PC-3 (cell line): ENCODE data around the gene BPIFB2. TPM values are rescaled to one million over a fixed set of nuclear protein-coding genes. Genes with fewer than 3 reads are reported as not detected.
A peak's percentile ranks its signal among the peaks of the same experiment; 100 is the strongest.
"Not testable (repeated sequence)": the region's sequence is repeated elsewhere in the genome, so short reads cannot be mapped to it uniquely, and the experiment has no call there.

ENCODE experiments used
- ATAC-seq: fragments of 200-7000 bp; cut with Tn5 transposase; 2 replicates; pipeline ENCODE4 v1.9.1; 2020; ENCODE audit warnings: mild to moderate bottlenecking, moderate library complexity
- BruUV-seq: library from RNA; stranded (reverse); fragments of 400-500 nt; replicated peaks from 2 replicates; lab custom pipeline; 2021; lab: Mats Ljungman, UMichigan
- CTCF ChIA-PET: fragments of 300-600 bp; sonication (Branson Sonifier 250); formaldehyde crosslinking; loops from one replicate; lab custom pipeline; 2022; ENCODE audit warnings: antibody characterized with exemption; lab: Charles Lee
- POLR2A ChIA-PET: fragments of 300-600 bp; sonication (Branson Sonifier 250); formaldehyde crosslinking; loops from one replicate; lab custom pipeline; 2022; ENCODE audit warnings: antibody characterized with exemption; ENCODE audit not compliant: unreplicated experiment; lab: Charles Lee
- DNase-seq: peaks from one replicate; pipeline ENCODE4 v3.0.0-alpha.2; 2015
- H2AFZ ChIP-seq: fragments of 300-600 bp; sonication (generic); 2 replicates; pipeline ENCODE4 v1.6.0; 2016; ENCODE audit warnings: antibody characterized with exemption, low read length
- H3F3A ChIP-seq: fragments of 300-600 bp; sonication (generic); one replicate; pipeline ENCODE4 v1.6.0; 2017; ENCODE audit warnings: antibody characterized with exemption, low read length, control low read depth, mild to moderate bottlenecking; ENCODE audit not compliant: unreplicated experiment
- H3K27ac ChIP-seq: fragments of 300-600 bp; sonication (generic); 2 replicates; pipeline ENCODE4 v1.5.1; 2016; ENCODE audit warnings: mild to moderate bottlenecking, low read length
- H3K27me3 ChIP-seq: fragments of 300-600 bp; sonication (generic); 2 replicates; pipeline ENCODE4 v1.6.1; 2016; ENCODE audit warnings: low read length, mixed read lengths
- H3K36me3 ChIP-seq: fragments of 300-600 bp; sonication (generic); 2 replicates; pipeline ENCODE4 v1.6.1; 2016; ENCODE audit warnings: low read depth, mixed run types, low read length, mixed read lengths
- H3K4me1 ChIP-seq: fragments of 300-600 bp; sonication (generic); 2 replicates; pipeline ENCODE4 v1.5.1; 2016; ENCODE audit warnings: low read length; ENCODE audit not compliant: insufficient read depth
- H3K4me2 ChIP-seq: fragments of 300-600 bp; sonication (generic); 2 replicates; pipeline ENCODE4 v1.6.0; 2016; ENCODE audit warnings: low read length
- H3K4me3 ChIP-seq: fragments of 300-600 bp; sonication (generic); 2 replicates; pipeline ENCODE4 v1.5.1; 2016; ENCODE audit warnings: mild to moderate bottlenecking, low read length, mixed read lengths
- H3K79me2 ChIP-seq: fragments of 300-600 bp; sonication (generic); 2 replicates; pipeline ENCODE4 v1.6.1; 2017; ENCODE audit warnings: low read length, mixed read lengths
- H3K9ac ChIP-seq: fragments of 300-600 bp; sonication (generic); 2 replicates; pipeline ENCODE4 v1.6.0; 2016; ENCODE audit warnings: mild to moderate bottlenecking, low read length
- H3K9me2 ChIP-seq: fragments of 300-600 bp; sonication (generic); replicated peaks from 2 replicates; pipeline ENCODE4 v1.6.1; 2016; ENCODE audit warnings: mixed run types, low read length, mixed read lengths
- H3K9me3 ChIP-seq: fragments of 300-600 bp; sonication (generic); 2 replicates; pipeline ENCODE4 v1.6.1; 2016; ENCODE audit warnings: low read length, mixed read lengths
- H4K20me1 ChIP-seq: fragments of 300-600 bp; sonication (generic); 2 replicates; pipeline ENCODE4 v1.6.1; 2016; ENCODE audit warnings: low read length, mixed read lengths
- EZH2 ChIP-seq: fragments of 300-600 bp; sonication (generic); IDR thresholded peaks from one replicate; pipeline ENCODE4 v1.6.1; 2017; ENCODE audit warnings: antibody characterized with exemption, mild to moderate bottlenecking, low read length; ENCODE audit not compliant: unreplicated experiment
- EZH2phosphoT487 ChIP-seq: fragments of 300-600 bp; sonication (generic); IDR thresholded peaks from 2 replicates; pipeline ENCODE4 v1.6.1; 2018; ENCODE audit warnings: mild to moderate bottlenecking, antibody characterized with exemption, low read length, borderline replicate concordance
- intact Hi-C: fragments of 100-400 bp; cut with micrococcal nuclease; formaldehyde crosslinking; loops from 2 replicates; pipeline ENCODE4 v1.9.0; 2023
- total RNA-seq: library from RNA; depleted of rRNA; stranded (reverse); fragments of >200 nt; gene quantifications from 2 replicates; pipeline ENCODE4 v1.2.3, GENCODE V29; 2014
- TF ChIP-seq, protein P1 (sequence below): fragments of 300-600 bp; sonication (generic); conservative IDR thresholded peaks from 2 replicates; pipeline ENCODE4 v1.5.1; 2017; ENCODE audit warnings: antibody characterized with exemption, low read depth, mild to moderate bottlenecking, low read length

The BPIFB2 gene
- total RNA-seq, 1 experiment from 2014 or later = not detected

DNA sequence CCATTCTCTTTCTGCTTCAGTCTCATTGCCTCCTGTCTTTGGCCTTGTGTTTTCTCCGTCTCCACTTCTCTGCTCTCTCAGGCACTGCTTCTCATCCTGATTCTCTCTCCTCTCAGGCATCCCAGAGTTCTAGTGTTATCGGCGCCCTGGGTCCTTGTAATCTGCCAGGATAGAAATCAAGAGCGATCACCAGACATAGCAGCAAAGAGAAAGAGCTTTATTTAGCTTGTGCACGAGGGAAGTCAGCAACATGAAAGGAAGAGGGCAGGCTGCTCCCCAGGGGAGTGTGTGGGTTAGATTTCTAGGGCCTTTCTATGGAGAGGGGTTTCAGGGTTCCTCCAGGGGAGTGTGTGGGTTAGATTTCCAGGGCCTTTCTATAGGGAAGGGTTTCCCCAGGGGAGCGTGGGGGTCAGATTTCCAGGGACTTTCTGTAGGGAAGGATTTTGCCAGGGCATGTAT, 35.8 kb upstream of the BPIFB2 start:
- TF ChIP-seq EZH2 = no peak
- Histone ChIP-seq H3F3A (no peaks in the 10 kb centered on the region), H3K36me3 (no peaks in the 10 kb centered on the region), H3K4me2 (no peak overlapping the region), H3K9me2 (no peaks in the 10 kb centered on the region), H4K20me1 (no peaks in the 10 kb centered on the region), H3K9me3 (no peaks in the 10 kb centered on the region), H2AFZ (peak overlapping the region; percentile 18; the same call in 1 of the 2 replicates), H3K27ac (no peak overlapping the region), H3K9ac (no peak overlapping the region), H3K4me3 (no peak overlapping the region), H3K27me3 (peaks cover 46% of the 10 kb centered on the region), H3K4me1 (no peaks in the 10 kb centered on the region), H3K79me2 (no peaks in the 10 kb centered on the region)
- POLR2A ChIA-PET = no interaction called here
- intact Hi-C loops = no loop called here
- BruUV-seq = no TSS peak
- CTCF ChIA-PET = no interaction called here
- no peak for ATAC-seq
- DNase-seq = no peak

DNA sequence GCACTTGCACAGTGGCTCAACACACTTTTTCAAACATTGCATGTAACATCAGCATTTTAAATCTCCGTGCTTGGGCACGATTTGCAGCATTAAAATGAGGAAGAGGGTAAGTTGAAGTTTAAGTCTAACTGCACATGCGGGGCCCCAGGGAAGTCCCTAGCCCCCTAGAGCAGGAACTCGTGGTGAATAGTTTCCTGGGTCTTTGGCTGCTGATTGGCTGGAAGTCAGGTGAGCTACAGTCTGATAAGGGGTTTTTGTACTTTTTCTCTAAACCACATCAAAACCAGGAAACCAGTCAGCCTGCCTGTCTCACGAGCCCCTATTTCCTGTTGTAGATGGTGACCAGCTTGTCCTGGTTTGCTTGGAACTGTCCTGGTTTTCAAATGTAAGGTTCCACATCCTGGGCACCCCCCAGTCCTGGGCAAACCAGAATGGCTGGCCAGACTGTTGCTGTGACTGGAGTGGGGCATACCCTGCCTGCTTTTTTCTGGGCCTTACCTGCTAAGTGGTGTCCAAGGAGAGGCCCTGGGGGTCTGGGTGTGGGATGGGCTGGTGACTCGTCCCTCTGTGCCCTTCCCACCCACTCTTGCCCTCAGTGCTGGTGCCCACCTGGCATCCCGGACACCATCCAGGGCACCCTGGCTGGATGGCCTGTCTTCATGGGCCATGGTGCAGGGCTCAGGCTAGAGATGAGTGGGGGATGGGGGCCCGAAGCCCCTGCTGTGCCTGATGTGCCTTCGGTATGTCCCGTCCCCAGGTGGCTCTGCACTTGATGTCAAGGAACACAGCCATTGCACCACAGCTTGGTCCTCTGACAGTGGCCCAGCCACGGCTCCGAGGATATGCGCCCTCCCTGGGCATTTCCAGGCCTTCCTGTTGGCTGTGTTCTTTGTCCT, 35.1 kb upstream of the BPIFB2 start:
- no peak for DNase-seq
- Histone ChIP-seq H3F3A (no peaks in the 10 kb centered on the region), H3K9ac (no peak overlapping the region), H2AFZ (no peak overlapping the region), H4K20me1 (no peaks in the 10 kb centered on the region), H3K27ac (no peak overlapping the region), H3K4me1 (no peaks in the 10 kb centered on the region), H3K4me3 (no peak overlapping the region), H3K9me3 (no peaks in the 10 kb centered on the region), H3K79me2 (no peaks in the 10 kb centered on the region), H3K36me3 (no peaks in the 10 kb centered on the region), H3K27me3 (peaks cover 50% of the 10 kb centered on the region), H3K4me2 (no peak overlapping the region), H3K9me2 (no peaks in the 10 kb centered on the region)
- BruUV-seq = no TSS peak
- CTCF ChIA-PET = no interaction called here
- no peak for TF ChIP-seq EZH2
- TF ChIP-seq, protein P1, sequence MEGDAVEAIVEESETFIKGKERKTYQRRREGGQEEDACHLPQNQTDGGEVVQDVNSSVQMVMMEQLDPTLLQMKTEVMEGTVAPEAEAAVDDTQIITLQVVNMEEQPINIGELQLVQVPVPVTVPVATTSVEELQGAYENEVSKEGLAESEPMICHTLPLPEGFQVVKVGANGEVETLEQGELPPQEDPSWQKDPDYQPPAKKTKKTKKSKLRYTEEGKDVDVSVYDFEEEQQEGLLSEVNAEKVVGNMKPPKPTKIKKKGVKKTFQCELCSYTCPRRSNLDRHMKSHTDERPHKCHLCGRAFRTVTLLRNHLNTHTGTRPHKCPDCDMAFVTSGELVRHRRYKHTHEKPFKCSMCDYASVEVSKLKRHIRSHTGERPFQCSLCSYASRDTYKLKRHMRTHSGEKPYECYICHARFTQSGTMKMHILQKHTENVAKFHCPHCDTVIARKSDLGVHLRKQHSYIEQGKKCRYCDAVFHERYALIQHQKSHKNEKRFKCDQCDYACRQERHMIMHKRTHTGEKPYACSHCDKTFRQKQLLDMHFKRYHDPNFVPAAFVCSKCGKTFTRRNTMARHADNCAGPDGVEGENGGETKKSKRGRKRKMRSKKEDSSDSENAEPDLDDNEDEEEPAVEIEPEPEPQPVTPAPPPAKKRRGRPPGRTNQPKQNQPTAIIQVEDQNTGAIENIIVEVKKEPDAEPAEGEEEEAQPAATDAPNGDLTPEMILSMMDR = no peak
- no peak for TF ChIP-seq EZH2phosphoT487
- intact Hi-C loops = no loop called here
- POLR2A ChIA-PET = no interaction called here
- ATAC-seq = no peak

DNA sequence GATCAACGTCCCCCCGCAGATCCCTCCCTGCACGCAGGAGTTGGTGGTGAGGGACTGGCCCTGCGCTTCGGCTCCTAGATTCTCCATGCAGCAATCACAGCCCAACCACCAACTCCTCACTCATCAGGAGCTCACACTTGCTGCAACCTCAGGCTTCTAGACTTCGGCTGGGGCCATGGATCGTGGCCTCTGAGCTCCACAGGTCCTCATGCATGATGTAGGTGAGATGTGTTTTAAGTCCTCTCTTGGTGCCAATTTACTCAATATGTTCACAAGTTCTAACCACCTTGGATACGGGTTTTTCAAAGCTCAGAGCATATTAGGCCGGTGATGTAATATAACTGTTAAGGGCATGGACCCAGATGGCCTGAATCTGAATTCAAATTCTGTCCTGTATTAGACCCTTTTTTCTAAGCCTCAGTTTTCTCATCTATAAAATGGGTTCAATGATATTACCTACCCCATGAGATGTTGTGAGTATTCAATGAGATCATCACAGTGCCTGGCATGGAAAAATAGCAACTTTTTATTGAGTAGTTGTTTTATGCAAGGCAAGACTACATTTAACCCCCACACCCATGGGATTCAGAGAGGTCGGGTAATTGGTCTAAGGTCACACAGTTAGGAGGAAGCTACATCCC, 34.3 kb upstream of the BPIFB2 start:
- H3F3A ChIP-seq = no peaks in the 10 kb centered on the region
- H2AFZ ChIP-seq = no peak overlapping the region
- H3K4me1 ChIP-seq = no peaks in the 10 kb centered on the region
- POLR2A ChIA-PET = no interaction called here
- H3K9me2 ChIP-seq = no peaks in the 10 kb centered on the region
- no TSS peak for BruUV-seq
- intact Hi-C loops = no loop called here
- H3K27ac ChIP-seq = no peak overlapping the region
- peaks cover 51% of the 10 kb centered on the region for H3K27me3 ChIP-seq
- CTCF ChIA-PET = no interaction called here
- H4K20me1 ChIP-seq = no peaks in the 10 kb centered on the region
- no peaks in the 10 kb centered on the region for H3K79me2 ChIP-seq
- no peaks in the 10 kb centered on the region for H3K9me3 ChIP-seq
- no peak for TF ChIP-seq EZH2phosphoT487
- TF ChIP-seq, protein P1 = no peak
- TF ChIP-seq EZH2 = no peak
- no peak overlapping the region for H3K4me2 ChIP-seq
- DNase-seq (no peak), ATAC-seq (no peak)
- no peak overlapping the region for H3K4me3 ChIP-seq
- no peaks in the 10 kb centered on the region for H3K36me3 ChIP-seq
- no peak overlapping the region for H3K9ac ChIP-seq

DNA sequence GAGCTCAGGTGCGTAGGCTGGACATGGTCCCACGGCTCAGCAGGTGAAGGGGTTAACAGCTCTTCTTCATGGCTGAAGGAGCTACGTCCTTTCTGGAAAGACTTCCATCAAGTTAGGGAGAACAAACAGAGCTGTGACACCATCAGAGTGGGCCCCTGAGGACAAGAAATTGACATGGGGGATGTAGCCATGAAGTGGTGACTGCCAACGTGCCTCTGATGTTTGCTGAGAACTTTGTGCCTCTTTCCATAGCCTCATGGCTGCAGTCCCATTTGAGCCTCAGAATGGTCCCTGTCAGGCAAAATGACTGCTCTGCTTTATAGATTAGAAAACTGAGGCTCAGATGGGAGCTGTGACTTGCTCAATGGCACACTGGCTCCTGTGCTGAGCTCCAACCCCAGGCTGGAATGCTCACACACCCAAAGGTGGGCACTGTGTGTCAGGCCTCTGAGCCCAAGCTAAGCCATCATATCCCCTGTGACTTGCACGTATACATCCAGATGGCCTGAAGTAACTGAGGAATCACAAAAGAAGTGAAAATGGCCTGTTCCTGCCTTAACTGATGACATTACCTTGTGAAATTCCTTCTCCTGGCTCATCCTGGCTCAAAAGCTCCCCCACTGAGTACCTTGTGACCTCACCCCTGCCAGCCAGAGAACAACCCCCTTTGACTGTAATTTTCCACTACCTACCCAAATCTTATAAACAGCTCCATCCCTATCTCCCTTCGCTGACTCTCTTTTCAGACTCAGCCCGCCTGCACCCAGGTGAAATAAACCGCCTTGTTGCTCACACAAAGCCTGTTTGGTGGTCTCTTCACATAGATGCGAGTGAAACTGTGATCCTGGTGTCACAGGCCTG, 33.1 kb upstream of the BPIFB2 start:
- H3K4me1 ChIP-seq, H2AFZ ChIP-seq, H3K4me2 ChIP-seq, CTCF ChIA-PET, DNase-seq, H3F3A ChIP-seq, H3K79me2 ChIP-seq, H3K9me3 ChIP-seq, H3K27ac ChIP-seq, H3K4me3 ChIP-seq, H3K9ac ChIP-seq, BruUV-seq, H4K20me1 ChIP-seq, intact Hi-C loops, H3K36me3 ChIP-seq, ATAC-seq, H3K9me2 ChIP-seq, POLR2A ChIA-PET: not testable (repeated sequence)
- peaks cover 63% of the 10 kb centered on the region for H3K27me3 ChIP-seq
